ENCODE measurements around the gene EDDM3A.
"Not testable (repeated sequence)": the region's sequence is repeated elsewhere in the genome, so short reads cannot be mapped to it uniquely, and the experiment has no call there.

EDDM3A gene

GRCh38 chr14:20723488-20723887, 22.2 kb upstream of the EDDM3A start:
- H2AFZ ChIP-seq (ENCODE audit: low read length) = no peak overlapping the region
- peaks cover 0 to 1% (median 0%) of the 10 kb centered on the region in 3 experiments for H3K27me3 ChIP-seq (ENCODE audit: control insufficient read depth in 3 of 3, insufficient read depth in 3 of 3, low read depth in 1 of 3, low read length in 3 of 3)
- no peak overlapping the region for H3K23ac ChIP-seq (ENCODE audit: low read depth, low read length, poor library complexity)
- whole genome bisulfite sequencing, 2 donors (ENCODE audit: extremely low coverage in 2 of 2, insufficient read length in 2 of 2, insufficient replicate concordance in 1 of 2) = no CpG with 5 or more reads among the region's 28 CpGs
- H4K8ac ChIP-seq (ENCODE audit: low read depth, low read length) = no peak overlapping the region
- H3K9ac ChIP-seq (ENCODE audit: low read depth, low read length, poor library complexity) = no peak overlapping the region
- H3K27ac ChIP-seq (replicated peaks; ENCODE audit: low read length) = no peak overlapping the region
- no peak overlapping the region for H3K4ac ChIP-seq (ENCODE audit: low read length)
- H3K14ac ChIP-seq (ENCODE audit: low read length) = no peak overlapping the region
- H2BK15ac ChIP-seq (ENCODE audit: low read length) = no peak overlapping the region
- no peaks in the 10 kb centered on the region for H3K36me3 ChIP-seq (replicated peaks in 1 of 2; ENCODE audit: control insufficient read depth in 2 of 2, insufficient read depth in 2 of 2, low read length in 2 of 2)
- no peak for DNase-seq (ENCODE audit: low spot score)
- no peak overlapping the region for H3K4me2 ChIP-seq (ENCODE audit: insufficient read depth, low read length, poor library complexity, severe bottlenecking)
- H3K9me3 ChIP-seq (replicated peaks in 1 of 2; ENCODE audit: control insufficient read depth in 2 of 2, insufficient read depth in 1 of 2, low read depth in 1 of 2, low read length in 2 of 2) = peaks cover 0 to 3% of the 10 kb centered on the region in 2 donors
- H2BK5ac ChIP-seq (ENCODE audit: low read length) = no peak overlapping the region
- H2AK5ac ChIP-seq (ENCODE audit: low read depth, low read length) = no peak overlapping the region
- H4K91ac ChIP-seq (ENCODE audit: low read depth, low read length, poor library complexity) = no peak overlapping the region
- H2BK120ac ChIP-seq (ENCODE audit: low read depth, low read length) = no peak overlapping the region
- no peaks in the 10 kb centered on the region for H3K79me1 ChIP-seq (ENCODE audit: low read depth, low read length)
- no peak overlapping the region for H2BK12ac ChIP-seq (ENCODE audit: low read length)
- peak overlapping the region; percentile 33 for H3K18ac ChIP-seq (ENCODE audit: low read length)
- no peak overlapping the region for H3K4me3 ChIP-seq (ENCODE audit: low read length in 2 of 2)
- H3K4me1 ChIP-seq (ENCODE audit: control insufficient read depth in 2 of 2, insufficient read depth in 1 of 2, low read depth in 1 of 2, low read length in 2 of 2) = no peaks in the 10 kb centered on the region

DNA sequence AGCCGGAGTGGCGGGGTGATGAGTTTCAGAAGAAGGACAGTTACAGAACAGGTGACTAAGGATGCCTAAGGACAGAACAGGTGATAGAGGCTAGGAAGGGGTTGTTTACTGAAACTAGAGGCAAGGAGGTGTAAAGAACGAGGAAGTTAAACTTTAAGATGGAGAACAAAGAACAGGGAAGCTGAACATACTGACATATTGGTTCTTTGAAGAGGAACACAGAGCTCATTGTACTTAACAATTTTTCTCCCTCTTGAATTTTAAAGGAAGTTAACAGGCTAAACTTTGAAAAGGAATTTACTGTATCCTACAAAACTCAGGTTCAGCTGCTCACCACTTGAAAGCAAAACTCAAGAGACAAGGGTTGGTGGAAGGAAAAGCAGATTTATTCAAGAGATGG, 19.6 kb upstream of the EDDM3A start:
- not testable (repeated sequence) for H2BK5ac ChIP-seq (ENCODE audit: low read length); H3K27ac ChIP-seq (replicated peaks; ENCODE audit: low read length); H3K4me3 ChIP-seq (ENCODE audit: low read length in 2 of 2); H3K4me2 ChIP-seq (ENCODE audit: insufficient read depth, low read length, poor library complexity, severe bottlenecking); H3K4ac ChIP-seq (ENCODE audit: low read length); H3K18ac ChIP-seq (ENCODE audit: low read length); DNase-seq (ENCODE audit: low spot score); H3K36me3 ChIP-seq (replicated peaks in 1 of 2; ENCODE audit: control insufficient read depth in 2 of 2, insufficient read depth in 2 of 2, low read length in 2 of 2); H4K91ac ChIP-seq (ENCODE audit: low read depth, low read length, poor library complexity); H3K9ac ChIP-seq (ENCODE audit: low read depth, low read length, poor library complexity); H4K8ac ChIP-seq (ENCODE audit: low read depth, low read length); H3K27me3 ChIP-seq (ENCODE audit: control insufficient read depth in 3 of 3, insufficient read depth in 3 of 3, low read depth in 1 of 3, low read length in 3 of 3); H3K9me3 ChIP-seq (replicated peaks in 1 of 2; ENCODE audit: control insufficient read depth in 2 of 2, insufficient read depth in 1 of 2, low read depth in 1 of 2, low read length in 2 of 2); H2AK5ac ChIP-seq (ENCODE audit: low read depth, low read length); H3K79me1 ChIP-seq (ENCODE audit: low read depth, low read length); H3K4me1 ChIP-seq (ENCODE audit: control insufficient read depth in 2 of 2, insufficient read depth in 1 of 2, low read depth in 1 of 2, low read length in 2 of 2); H2BK12ac ChIP-seq (ENCODE audit: low read length); H2BK120ac ChIP-seq (ENCODE audit: low read depth, low read length); H2BK15ac ChIP-seq (ENCODE audit: low read length); H2AFZ ChIP-seq (ENCODE audit: low read length); H3K23ac ChIP-seq (ENCODE audit: low read depth, low read length, poor library complexity); H3K14ac ChIP-seq (ENCODE audit: low read length)
- WGBS, 2 donors (ENCODE audit: extremely low coverage in 2 of 2, insufficient read length in 2 of 2, insufficient replicate concordance in 1 of 2) = no CpG with 5 or more reads among the region's 3 CpGs

DNA sequence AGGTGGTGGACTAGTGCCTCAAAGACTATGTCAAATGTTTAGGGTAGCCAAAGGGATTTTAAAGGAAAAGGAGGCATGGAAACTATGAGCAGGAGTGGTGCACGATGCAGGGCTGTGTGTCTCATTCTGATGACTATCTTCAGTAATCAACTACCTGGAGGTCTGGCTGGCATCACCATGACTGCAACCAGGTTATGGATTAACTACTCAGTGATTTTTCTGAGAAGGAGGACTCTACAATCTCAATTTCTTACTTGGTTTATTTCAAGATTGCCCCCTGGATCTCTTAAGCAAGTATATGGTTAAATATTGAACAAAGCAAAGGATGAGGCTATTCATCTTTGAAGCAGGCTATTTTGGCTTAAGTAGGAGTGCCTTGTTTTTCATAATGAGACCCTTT, 19.2 kb upstream of the EDDM3A start:
- Histone ChIP-seq H3K4me1 (ENCODE audit: control insufficient read depth in 2 of 2, insufficient read depth in 1 of 2, low read depth in 1 of 2, low read length in 2 of 2) (peaks cover 0 to 5% of the 10 kb centered on the region in 2 donors), H2BK5ac (ENCODE audit: low read length) (no peak overlapping the region), H3K36me3 (replicated peaks in 1 of 2; ENCODE audit: control insufficient read depth in 2 of 2, insufficient read depth in 2 of 2, low read length in 2 of 2) (no peaks in the 10 kb centered on the region), H4K8ac (ENCODE audit: low read depth, low read length) (no peak overlapping the region), H3K9ac (ENCODE audit: low read depth, low read length, poor library complexity) (no peak overlapping the region), H3K9me3 (replicated peaks in 1 of 2; ENCODE audit: control insufficient read depth in 2 of 2, insufficient read depth in 1 of 2, low read depth in 1 of 2, low read length in 2 of 2) (peaks cover 0 to under 1% of the 10 kb centered on the region in 2 donors), H2BK120ac (ENCODE audit: low read depth, low read length) (no peak overlapping the region), H3K4ac (ENCODE audit: low read length) (no peak overlapping the region), H2BK15ac (ENCODE audit: low read length) (no peak overlapping the region), H3K14ac (ENCODE audit: low read length) (no peak overlapping the region), H2BK12ac (ENCODE audit: low read length) (no peak overlapping the region), H2AK5ac (ENCODE audit: low read depth, low read length) (no peak overlapping the region), H3K4me2 (ENCODE audit: insufficient read depth, low read length, poor library complexity, severe bottlenecking) (no peak overlapping the region), H3K4me3 (ENCODE audit: low read length in 2 of 2) (no peak overlapping the region), H3K27ac (replicated peaks; ENCODE audit: low read length) (no peak overlapping the region), H4K91ac (ENCODE audit: low read depth, low read length, poor library complexity) (no peak overlapping the region), H3K27me3 (ENCODE audit: control insufficient read depth in 3 of 3, insufficient read depth in 3 of 3, low read depth in 1 of 3, low read length in 3 of 3) (no peaks in the 10 kb centered on the region), H3K23ac (ENCODE audit: low read depth, low read length, poor library complexity) (no peak overlapping the region), H3K79me1 (ENCODE audit: low read depth, low read length) (no peaks in the 10 kb centered on the region), H2AFZ (ENCODE audit: low read length) (no peak overlapping the region), H3K18ac (ENCODE audit: low read length) (no peak overlapping the region)
- DNase-seq (ENCODE audit: low spot score) = no peak
- WGBS, 2 donors (ENCODE audit: extremely low coverage in 2 of 2, insufficient read length in 2 of 2, insufficient replicate concordance in 1 of 2) = no CpG with 5 or more reads among the region's 1 CpG

GRCh38 chr14:20730891-20731290, 14.8 kb upstream of the EDDM3A start:
- no peak overlapping the region for H3K4me2 ChIP-seq (ENCODE audit: insufficient read depth, low read length, poor library complexity, severe bottlenecking)
- H3K9me3 ChIP-seq (replicated peaks in 1 of 2; ENCODE audit: control insufficient read depth in 2 of 2, insufficient read depth in 1 of 2, low read depth in 1 of 2, low read length in 2 of 2) = no peaks in the 10 kb centered on the region
- DNase-seq (ENCODE audit: low spot score) = no peak
- no peak overlapping the region for H3K14ac ChIP-seq (ENCODE audit: low read length)
- H3K36me3 ChIP-seq (replicated peaks in 1 of 2; ENCODE audit: control insufficient read depth in 2 of 2, insufficient read depth in 2 of 2, low read length in 2 of 2) = no peaks in the 10 kb centered on the region
- no peak overlapping the region for H3K9ac ChIP-seq (ENCODE audit: low read depth, low read length, poor library complexity)
- no peak overlapping the region for H3K18ac ChIP-seq (ENCODE audit: low read length)
- no peak overlapping the region for H2BK12ac ChIP-seq (ENCODE audit: low read length)
- H2AK5ac ChIP-seq (ENCODE audit: low read depth, low read length) = no peak overlapping the region
- no peaks in the 10 kb centered on the region for H3K27me3 ChIP-seq (ENCODE audit: control insufficient read depth in 3 of 3, insufficient read depth in 3 of 3, low read depth in 1 of 3, low read length in 3 of 3)
- H3K4me1 ChIP-seq (ENCODE audit: control insufficient read depth in 2 of 2, insufficient read depth in 1 of 2, low read depth in 1 of 2, low read length in 2 of 2) = peaks cover 0 to 35% of the 10 kb centered on the region in 2 donors
- H3K4me3 ChIP-seq (ENCODE audit: low read length in 2 of 2) = no peak overlapping the region
- no peak overlapping the region for H4K91ac ChIP-seq (ENCODE audit: low read depth, low read length, poor library complexity)
- WGBS, 2 donors (ENCODE audit: extremely low coverage in 2 of 2, insufficient read length in 2 of 2, insufficient replicate concordance in 1 of 2) = no CpG with 5 or more reads among the region's 6 CpGs
- H2BK5ac ChIP-seq (ENCODE audit: low read length) = no peak overlapping the region
- H3K27ac ChIP-seq (replicated peaks; ENCODE audit: low read length) = no peak overlapping the region
- H3K4ac ChIP-seq (ENCODE audit: low read length) = no peak overlapping the region
- no peaks in the 10 kb centered on the region for H3K79me1 ChIP-seq (ENCODE audit: low read depth, low read length)
- H2AFZ ChIP-seq (ENCODE audit: low read length) = no peak overlapping the region
- no peak overlapping the region for H2BK15ac ChIP-seq (ENCODE audit: low read length)
- H2BK120ac ChIP-seq (ENCODE audit: low read depth, low read length) = no peak overlapping the region
- H3K23ac ChIP-seq (ENCODE audit: low read depth, low read length, poor library complexity) = no peak overlapping the region
- H4K8ac ChIP-seq (ENCODE audit: low read depth, low read length) = no peak overlapping the region

All from neuronal stem cell (in vitro differentiated cells).